Body of pancreas (tissue), 4 donors: ENCODE measurements around the gene ATG2B. TPM values are rescaled to one million over a fixed set of nuclear protein-coding genes. Genes with fewer than 3 reads are reported as not detected.

Experiments used
- ATAC-seq: fragments of 150-250 bp; one replicate; pipeline ENCODE4 v1.9.1; 2016
- DNase-seq, 4 donors: peaks; one replicate each; pipeline ENCODE4 v3.0.0-alpha.2; 2019
- H3K27ac ChIP-seq, 4 donors: fragments of 200-600 bp; sonication (generic); 1 replicate in 3 of 4; 2 replicates in 1 of 4; pipeline versions ENCODE4 v1.5.1 to v1.6.1; 2016 to 2019; ENCODE audit warnings: mild to moderate bottlenecking in 1 of 4, mixed read lengths in 1 of 4, moderate library complexity in 1 of 4
- H3K27me3 ChIP-seq, 2 donors: fragments of 200-600 bp; sonication (generic); one replicate each; pipeline ENCODE4 v1.6.0; 2016; ENCODE audit warnings: mild to moderate bottlenecking in 1 of 2
- H3K36me3 ChIP-seq, 2 donors: fragments of 200-600 bp; sonication (generic); replicated peaks in 1 of 2; 2 replicates each; pipeline ENCODE4 v1.5.1; 2016; ENCODE audit warnings: low read depth in 2 of 2; ENCODE audit not compliant: insufficient read depth in 1 of 2
- H3K4me1 ChIP-seq: fragments of 200-600 bp; sonication (generic); one replicate; pipeline ENCODE4 v1.6.0; 2016
- H3K4me3 ChIP-seq, 2 donors: fragments of 200-600 bp; sonication (generic); 1 replicate in 1 of 2; 2 replicates in 1 of 2; pipeline ENCODE4 v1.5.1; 2016 to 2019
- H3K9me3 ChIP-seq, 3 donors: fragments of 200-600 bp; sonication (generic); 1 replicate in 2 of 3; 2 replicates in 1 of 3; pipeline ENCODE4 v1.5.1; 2016
- POLR2A ChIP-seq, 3 donors: fragments of 450-650 bp; IDR thresholded peaks; one replicate each; pipeline ENCODE4 v1.6.1; 2016; ENCODE audit warnings: antibody characterized with exemption in 3 of 3, mild to moderate bottlenecking in 2 of 3
- WGBS, 2 donors: methylation state at CpG; one replicate each; pipeline ENCODE4 v1.1.5; 2017; 5-methylcytosine and 5-hydroxymethylcytosine counted together
- intact Hi-C: fragments of 100-400 bp; cut with DNase I; formaldehyde crosslinking; loops from one replicate; pipeline ENCODE4 v1.15.1; 2023
- small RNA-seq: library from RNA; depleted of rRNA; stranded (forward); fragments of <200 nt; gene quantifications from one replicate; pipeline ENCODE3, GENCODE V24; 2016
- total RNA-seq, 2 donors: library from RNA; depleted of rRNA; stranded (reverse); fragments of >200 nt; gene quantifications; one replicate each; pipeline ENCODE4 v1.1.0, GENCODE V29; 2016
- TF ChIP-seq, protein P1 (sequence below), 7 experiments: fragments of 450-650 bp in 4 of 7; fragments of 200-600 bp in 3 of 7; sonication (generic) in 3 of 7; IDR thresholded peaks; one replicate each; pipeline ENCODE4 v1.5.1; 2016 to 2019; ENCODE audit warnings: antibody characterized with exemption in 7 of 7

Gene ATG2B
- total RNA-seq, 2 donors from 2014 or later: 26.2 to 51.7 TPM

- Histone ChIP-seq H3K4me3 (no peak overlapping the region), H3K9me3 (no peaks in the 10 kb centered on the region), H3K4me1 (no peaks in the 10 kb centered on the region), H3K36me3 (no peaks in the 10 kb centered on the region), H3K27ac (no peak overlapping the region), H3K27me3 (no peaks in the 10 kb centered on the region)
- intact Hi-C loops: no loop called here
- 76 to 80% methylated on average over 11 to 12 of the region's 12 CpGs for WGBS, 2 donors
- DNase-seq (no peak), ATAC-seq (no peak)
- TF ChIP-seq, protein P1, sequence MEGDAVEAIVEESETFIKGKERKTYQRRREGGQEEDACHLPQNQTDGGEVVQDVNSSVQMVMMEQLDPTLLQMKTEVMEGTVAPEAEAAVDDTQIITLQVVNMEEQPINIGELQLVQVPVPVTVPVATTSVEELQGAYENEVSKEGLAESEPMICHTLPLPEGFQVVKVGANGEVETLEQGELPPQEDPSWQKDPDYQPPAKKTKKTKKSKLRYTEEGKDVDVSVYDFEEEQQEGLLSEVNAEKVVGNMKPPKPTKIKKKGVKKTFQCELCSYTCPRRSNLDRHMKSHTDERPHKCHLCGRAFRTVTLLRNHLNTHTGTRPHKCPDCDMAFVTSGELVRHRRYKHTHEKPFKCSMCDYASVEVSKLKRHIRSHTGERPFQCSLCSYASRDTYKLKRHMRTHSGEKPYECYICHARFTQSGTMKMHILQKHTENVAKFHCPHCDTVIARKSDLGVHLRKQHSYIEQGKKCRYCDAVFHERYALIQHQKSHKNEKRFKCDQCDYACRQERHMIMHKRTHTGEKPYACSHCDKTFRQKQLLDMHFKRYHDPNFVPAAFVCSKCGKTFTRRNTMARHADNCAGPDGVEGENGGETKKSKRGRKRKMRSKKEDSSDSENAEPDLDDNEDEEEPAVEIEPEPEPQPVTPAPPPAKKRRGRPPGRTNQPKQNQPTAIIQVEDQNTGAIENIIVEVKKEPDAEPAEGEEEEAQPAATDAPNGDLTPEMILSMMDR (IDR thresholded peaks at IDR 0.05): no peak
- TF ChIP-seq POLR2A (IDR thresholded peaks at IDR 0.05): no peak
Observed at GRCh38 chr14:96231526-96232130, 131.5 kb downstream of the ATG2B start.

- Histone ChIP-seq H3K36me3 (no peaks in the 10 kb centered on the region), H3K27me3 (no peaks in the 10 kb centered on the region), H3K9me3 (no peaks in the 10 kb centered on the region), H3K27ac (no peak overlapping the region), H3K4me1 (no peaks in the 10 kb centered on the region), H3K4me3 (no peak overlapping the region)
- intact Hi-C loops: no loop called here
- WGBS, 2 donors: 76 to 82% methylated on average over 4 of the region's 4 CpGs
- ATAC-seq: peak; percentile 6
- DNase-seq: no peak
- TF ChIP-seq POLR2A (IDR thresholded peaks at IDR 0.05): no peak
- TF ChIP-seq, protein P1 (IDR thresholded peaks at IDR 0.05): no peak
Observed at GRCh38 chr14:96231056-96231455, 132.1 kb downstream of the ATG2B start.

DNA sequence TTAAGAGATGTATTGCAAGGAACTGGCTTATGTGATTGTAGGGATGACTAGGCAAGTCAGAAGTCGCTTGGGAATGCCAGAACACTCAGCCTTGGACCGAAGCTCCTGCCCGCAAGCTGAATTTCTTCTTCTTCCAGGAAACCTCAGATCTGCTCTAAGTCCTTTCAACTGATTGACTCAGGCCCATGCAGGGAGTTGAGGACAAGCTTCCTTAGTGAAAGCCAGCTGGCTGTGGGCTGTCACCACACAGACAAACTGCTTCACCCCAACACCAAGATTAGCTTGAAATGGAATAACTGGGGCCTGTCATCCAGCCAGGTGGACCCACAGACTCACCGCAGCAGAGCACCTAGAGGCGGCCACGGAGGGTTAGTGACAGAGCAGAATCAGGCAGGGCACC, 133.8 kb downstream of the ATG2B start:
- H3K9me3 ChIP-seq: no peaks in the 10 kb centered on the region
- DNase-seq (no peak), ATAC-seq (no peak)
- no peak overlapping the region for H3K4me3 ChIP-seq
- no peaks in the 10 kb centered on the region for H3K4me1 ChIP-seq
- H3K27ac ChIP-seq: no peak overlapping the region
- TF ChIP-seq POLR2A (IDR thresholded peaks at IDR 0.05): no peak
- TF ChIP-seq, protein P1 (IDR thresholded peaks at IDR 0.05): no peak
- intact Hi-C loops: no loop called here
- WGBS, 2 donors: 88 to 93% methylated on average over 6 of the region's 6 CpGs
- no peaks in the 10 kb centered on the region for H3K36me3 ChIP-seq
- no peaks in the 10 kb centered on the region for H3K27me3 ChIP-seq

Small RNA genes lying within 50 kb of the gene (small RNA-seq; reads per million reads assigned to genes)
- gene RNU2-33P: 0.19 reads per million

Other genes with a start within 250 kb of the ATG2B start
- gene BDKRB2, start 158.5 kb downstream of the ATG2B start, total RNA-seq: 10 to 100 TPM in 1 of 2 donors, 1 to 10 TPM in 1; 9.6 to 11.4 TPM
- gene BDKRB1, start 107.1 kb downstream of the ATG2B start, total RNA-seq: not detected
- gene GSKIP, start 185 bp upstream of the ATG2B start, total RNA-seq: 10 to 100 TPM in 1 of 2 donors, 1 to 10 TPM in 1; 8.0 to 11.2 TPM
- gene AK7, start 28.8 kb upstream of the ATG2B start, total RNA-seq: 1 to 10 TPM; 1.6 to 4.3 TPM
- 100 to 1,000 TPM; 122 to 163 TPM for gene PAPOLA, start 139.0 kb upstream of the ATG2B start, total RNA-seq